CD4-positive, alpha-beta T cell treated with Interleukin-10 for 1 hour (primary cell): ENCODE measurements around the gene AFP.

Source experiments
- DNase-seq: peaks from one replicate; pipeline ENCODE4 v3.0.0-alpha.2; 2020

The AFP gene

DNA sequence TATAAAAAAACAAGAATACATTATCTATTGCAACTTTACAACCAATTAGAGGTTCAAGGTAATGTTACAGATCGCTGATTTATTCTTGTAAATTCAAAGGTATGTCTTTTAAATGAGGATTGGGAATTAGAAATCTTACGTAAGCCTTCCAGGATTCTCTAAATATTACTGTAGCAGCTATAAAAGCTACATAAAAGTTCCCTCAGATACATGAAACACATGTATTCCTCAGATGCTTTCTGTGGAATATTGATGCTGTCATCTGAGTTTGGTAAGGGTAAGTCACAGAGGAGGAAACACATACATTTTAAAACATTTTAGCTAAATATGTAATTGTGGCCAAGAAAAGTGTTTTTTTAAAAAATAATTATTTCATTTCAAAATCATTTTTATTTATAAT is 3.4 kb downstream of the AFP start:
- DNase-seq: no peak

DNA sequence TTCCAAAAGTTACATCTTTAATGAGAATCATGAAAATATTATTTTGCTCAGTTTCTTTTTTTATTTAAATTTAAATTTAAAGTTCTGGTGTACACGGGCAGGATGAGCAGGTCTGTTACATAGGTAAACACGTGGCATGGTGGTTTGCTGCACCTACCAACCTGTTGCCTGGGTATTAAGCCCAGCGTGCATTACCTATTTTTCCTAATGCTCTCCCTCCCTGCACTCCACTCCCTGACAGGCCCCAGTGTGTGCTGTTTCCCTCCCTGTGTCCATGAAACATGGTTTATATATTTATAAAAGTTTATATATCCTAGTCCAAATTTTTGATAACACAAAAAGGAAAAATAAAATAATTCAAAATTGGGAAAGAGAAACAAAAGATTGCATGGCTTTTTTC is 4.0 kb downstream of the AFP start:
- DNase-seq: no peak

DNA sequence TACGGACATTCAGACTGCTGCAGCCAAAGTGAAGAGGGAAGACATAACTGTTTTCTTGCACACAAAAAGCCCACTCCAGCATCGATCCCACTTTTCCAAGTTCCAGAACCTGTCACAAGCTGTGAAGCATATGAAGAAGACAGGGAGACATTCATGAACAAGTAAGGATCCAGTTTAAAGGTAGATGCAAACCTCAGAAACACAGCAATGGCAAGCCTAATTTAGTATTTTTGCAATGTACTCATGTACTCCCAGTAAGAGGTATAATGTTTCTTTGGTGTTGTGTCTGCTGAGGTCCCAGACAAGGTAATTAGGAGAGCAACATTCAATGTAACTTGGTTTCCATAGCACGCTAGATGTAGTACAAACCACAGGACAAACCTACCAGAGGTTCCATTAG is 4.6 kb downstream of the AFP start:
- no peak for DNase-seq

DNA sequence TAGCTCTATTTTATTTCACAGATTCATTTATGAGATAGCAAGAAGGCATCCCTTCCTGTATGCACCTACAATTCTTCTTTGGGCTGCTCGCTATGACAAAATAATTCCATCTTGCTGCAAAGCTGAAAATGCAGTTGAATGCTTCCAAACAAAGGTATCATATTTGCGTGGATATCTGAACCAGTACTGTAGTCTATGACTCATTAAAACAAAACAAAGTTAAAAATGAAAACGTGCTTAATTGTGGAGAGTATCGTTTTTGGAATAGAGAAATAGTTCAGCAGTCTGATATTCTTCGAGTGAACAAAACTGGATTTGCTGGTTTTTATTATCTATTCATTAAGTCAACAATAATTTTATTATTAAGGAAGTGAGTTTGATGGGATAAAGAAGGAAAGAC is 6.3 kb downstream of the AFP start:
- DNase-seq: no peak

DNA sequence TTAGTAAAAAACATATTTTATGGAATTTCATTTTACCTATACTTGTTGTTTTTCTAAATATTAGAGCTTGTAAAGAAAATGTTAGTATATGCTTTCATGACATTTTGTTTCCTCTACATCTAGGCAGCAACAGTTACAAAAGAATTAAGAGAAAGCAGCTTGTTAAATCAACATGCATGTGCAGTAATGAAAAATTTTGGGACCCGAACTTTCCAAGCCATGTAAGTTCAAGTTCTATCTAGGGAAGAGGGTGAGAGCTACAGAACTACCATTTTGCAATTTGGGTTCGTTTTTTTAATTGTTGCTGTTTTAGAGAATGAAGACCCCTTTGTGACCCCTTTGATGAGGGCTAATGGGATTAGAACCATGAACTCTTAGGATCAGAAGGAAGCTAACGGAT is 7.2 kb downstream of the AFP start:
- no peak for DNase-seq

DNA sequence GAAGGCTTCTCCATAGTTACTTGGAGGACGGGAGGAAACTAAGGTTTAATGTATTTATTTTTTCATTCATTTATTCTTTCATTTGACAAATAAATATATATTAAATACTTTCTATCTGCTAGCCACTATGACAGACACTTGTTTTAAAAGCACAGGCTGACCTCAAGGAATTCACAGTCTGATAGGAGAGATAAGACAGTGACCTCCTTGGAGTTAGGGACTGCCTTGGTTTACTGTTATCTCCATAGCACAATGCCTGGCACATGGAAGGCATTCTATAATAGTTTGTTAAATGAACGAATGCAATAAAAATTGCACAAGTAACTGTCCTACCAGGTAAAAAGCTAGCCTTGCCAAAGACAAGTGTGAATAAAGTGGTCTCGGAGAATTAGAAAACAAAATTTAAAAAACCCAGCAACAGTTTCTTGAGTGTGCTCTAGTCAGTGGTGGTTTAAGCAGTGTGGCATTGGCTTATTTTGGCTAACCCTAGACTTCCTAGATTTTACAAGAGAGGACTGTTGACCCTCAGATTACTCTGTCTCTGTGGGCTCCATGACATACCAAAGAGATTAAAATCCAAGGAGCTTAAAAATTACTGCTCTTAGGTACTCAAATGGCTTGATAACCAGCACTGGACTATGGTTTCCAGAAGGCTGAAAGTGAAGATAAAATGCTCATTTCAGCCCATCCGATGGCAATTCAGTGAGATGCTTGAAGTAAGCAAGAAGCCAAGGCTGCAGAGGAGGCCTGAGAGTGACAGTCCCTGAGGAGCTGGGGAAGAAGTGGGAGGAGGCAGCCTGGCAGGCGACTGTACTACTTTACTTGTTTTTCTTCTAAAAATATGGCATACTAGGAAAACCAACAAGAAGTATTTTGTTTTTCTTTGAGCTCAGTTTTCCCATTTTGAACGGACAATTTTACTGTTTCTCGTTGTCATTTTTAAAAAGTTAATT is 9.6 kb downstream of the AFP start:
- DNase-seq: no peak

DNA sequence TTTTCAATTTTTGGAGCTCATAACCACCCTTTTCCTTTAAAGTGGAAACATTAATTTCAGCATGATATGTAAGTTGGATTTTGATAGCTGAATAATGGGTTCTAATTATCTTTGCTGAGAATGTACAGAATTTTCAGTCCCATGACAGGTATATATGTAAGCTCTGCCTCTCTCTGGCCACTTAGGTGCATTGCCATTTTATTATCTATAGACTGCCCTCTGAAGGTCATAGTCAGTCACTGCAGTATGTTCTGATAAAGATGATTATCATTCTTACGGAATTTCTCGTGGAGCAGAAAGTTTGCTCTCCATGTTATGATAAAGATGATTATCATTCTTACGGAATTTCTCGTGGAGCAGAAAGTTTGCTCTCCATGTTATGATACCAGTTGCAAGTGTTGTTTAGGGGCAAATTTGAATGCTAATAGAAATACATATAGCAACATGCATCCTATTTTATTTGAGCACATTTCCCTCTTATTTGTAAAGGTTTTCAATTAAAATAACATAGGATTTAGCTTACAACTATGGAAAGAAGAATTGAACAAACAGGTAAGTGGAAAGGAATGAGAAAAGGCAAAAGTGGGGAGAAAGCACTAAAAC is 10.4 kb downstream of the AFP start:
- peak; percentile 28 for DNase-seq

DNA sequence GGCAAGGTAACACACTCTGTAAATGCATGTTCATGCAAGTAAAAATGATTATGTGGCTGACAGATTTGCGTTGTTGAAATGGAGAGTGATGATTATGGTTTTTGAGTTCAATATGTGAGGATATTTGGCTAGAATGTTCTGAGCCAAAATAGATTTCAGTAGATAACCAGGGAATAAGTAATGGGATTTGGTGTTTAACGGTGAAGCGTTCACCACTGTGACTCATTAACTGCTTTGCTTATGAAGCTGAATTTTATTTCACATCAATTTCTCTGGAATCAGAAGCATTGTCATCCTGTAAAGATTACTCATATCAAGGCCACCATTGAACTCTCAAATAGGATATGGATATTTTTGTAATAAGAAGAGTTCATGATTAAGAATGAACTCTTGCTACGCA is 11.7 kb downstream of the AFP start:
- DNase-seq: no peak

- no peak for DNase-seq
Observed at GRCh38 chr4:73448448-73449203, 12.6 kb downstream of the AFP start.

- no peak for DNase-seq
Observed at GRCh38 chr4:73450398-73451004, 14.5 kb downstream of the AFP start.

- no peak for DNase-seq
Observed at GRCh38 chr4:73451404-73451803, 15.4 kb downstream of the AFP start.

- no peak for DNase-seq
Observed at GRCh38 chr4:73451981-73452747, 16.1 kb downstream of the AFP start.

DNA sequence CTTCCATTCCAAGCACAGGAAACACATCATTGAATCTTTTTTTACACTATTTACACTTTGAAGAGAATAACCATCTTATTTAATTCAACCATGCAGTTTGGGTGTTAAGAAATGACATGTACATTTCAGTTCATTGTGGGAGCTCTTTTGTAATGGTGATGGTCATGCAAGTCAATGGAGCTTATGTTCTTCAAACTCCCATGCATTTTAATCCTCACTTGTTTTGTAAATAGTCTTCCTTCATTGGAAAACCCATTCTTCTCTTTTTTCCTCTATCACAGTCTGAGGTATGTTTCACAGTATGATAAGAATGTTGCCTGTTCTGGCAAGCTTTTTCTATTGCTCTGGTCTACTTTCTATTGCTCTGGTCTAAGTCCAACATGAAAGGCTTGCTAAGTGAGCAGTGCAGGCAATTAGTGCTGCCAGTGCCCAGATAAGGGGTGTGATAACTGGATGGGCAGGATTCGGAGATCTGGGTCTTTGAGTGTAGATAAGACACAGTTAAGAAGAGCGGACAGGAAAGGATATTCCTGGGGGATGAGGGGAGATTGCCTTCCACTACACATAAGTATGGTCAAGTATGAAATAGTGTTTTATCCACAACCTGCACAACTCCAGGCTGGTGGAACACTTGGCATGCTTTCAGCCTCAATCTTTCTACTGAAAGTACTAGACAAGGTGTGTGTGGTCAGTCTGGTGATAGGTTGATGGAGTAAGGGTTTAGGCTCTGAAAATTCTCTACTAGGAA is 17.1 kb downstream of the AFP start:
- DNase-seq: no peak

GRCh38 chr4:73453701-73454005 is 17.6 kb downstream of the AFP start:
- DNase-seq: no peak

- no peak for DNase-seq
Observed at GRCh38 chr4:73454920-73455319, 18.9 kb downstream of the AFP start.

DNA sequence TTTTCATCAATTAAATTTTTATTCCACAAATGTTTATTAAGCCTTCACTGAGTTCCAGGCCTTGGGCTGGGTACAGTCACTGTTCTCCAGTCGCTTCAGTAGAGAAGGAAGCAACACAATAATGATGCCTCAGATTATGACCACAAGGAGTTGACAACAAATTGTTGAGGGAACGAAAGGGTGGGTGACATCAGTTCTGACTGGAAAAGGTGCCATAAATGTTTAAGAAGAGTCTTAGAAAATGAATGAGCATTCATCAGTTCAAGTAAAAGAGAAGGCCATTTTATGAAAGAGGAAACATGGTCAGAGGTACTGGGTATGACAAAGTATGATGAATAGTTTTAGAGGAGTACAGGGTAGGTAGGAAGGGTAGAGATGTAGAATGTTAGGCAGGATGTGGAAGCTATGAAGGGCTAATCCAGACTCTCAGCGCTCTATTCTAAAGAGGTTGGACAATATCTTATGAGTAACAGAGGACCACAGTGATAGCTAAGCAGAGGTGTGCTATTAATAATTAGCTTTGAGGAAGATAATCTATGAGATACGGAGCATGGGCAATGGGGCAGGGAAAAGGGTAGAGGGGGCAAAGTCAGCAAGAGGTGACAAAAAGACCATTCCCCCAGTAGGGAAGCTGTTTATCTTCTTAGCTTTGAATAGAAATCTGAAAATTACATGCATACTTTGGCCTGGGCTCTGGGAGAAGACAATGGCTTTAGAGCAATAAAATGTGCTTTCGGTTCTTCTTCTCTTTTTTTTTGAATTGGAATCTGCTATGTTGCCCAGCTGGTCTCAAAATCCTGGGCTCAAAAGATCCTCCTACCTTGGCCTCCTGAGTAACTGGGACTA is 20.4 kb downstream of the AFP start:
- DNase-seq: no peak

DNA sequence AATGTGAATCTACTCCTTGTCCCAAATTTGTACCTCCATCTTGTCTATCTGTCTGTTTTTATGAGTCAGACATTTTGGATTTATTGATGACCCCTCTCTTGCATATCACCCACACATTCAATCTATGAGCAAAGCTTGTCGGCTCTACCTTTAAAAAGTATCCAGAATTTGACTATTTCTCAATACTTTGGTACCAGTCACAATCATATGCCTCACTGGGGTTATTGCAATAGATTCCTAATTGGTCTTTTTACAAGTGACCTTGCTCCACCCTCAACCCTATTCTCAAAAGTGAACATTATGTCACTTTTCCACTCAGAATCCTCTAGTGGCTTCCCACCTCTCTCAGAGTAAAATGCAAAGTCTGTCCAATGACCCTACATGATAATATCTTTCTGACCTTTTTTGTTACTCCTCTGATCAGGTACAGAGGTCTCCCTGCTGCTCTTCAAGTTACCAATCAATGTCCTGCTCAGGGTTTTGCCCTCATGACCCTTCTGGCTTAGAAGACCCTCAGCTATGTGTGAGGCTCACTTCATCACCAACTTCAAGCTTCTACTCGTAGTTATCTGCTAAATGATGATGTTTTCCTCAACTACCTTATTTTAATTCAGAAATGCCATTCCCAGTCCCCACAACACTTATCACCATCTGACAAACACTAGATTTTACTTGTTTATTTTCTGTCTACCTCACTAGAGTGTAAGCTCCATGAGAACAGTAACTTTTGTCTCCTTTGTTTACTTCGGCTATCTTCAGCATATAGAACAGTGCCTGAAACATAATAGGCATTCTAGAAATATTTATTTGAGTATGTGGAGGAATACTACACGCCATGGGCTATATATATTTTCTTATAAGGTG is 22.4 kb downstream of the AFP start:
- DNase-seq: no peak

DNA sequence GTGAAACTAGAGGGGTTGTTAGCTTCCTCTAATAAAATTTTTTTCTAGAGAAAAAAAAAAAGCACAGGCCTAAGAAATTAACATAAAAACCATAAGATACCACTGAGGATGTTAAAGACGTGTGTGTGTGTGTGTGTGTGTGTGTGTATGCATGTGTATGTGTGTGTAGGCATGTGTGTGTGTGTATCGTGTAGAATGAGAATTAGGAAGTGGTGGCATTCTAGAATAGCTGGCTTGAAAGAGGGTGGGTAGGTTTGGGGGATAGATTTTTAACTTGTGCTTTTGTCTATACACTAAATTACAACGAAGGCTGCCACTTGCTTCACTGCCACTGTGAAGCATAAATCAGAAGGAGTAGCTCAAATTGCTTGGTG is 23.0 kb downstream of the AFP start:
- DNase-seq: no peak

DNA sequence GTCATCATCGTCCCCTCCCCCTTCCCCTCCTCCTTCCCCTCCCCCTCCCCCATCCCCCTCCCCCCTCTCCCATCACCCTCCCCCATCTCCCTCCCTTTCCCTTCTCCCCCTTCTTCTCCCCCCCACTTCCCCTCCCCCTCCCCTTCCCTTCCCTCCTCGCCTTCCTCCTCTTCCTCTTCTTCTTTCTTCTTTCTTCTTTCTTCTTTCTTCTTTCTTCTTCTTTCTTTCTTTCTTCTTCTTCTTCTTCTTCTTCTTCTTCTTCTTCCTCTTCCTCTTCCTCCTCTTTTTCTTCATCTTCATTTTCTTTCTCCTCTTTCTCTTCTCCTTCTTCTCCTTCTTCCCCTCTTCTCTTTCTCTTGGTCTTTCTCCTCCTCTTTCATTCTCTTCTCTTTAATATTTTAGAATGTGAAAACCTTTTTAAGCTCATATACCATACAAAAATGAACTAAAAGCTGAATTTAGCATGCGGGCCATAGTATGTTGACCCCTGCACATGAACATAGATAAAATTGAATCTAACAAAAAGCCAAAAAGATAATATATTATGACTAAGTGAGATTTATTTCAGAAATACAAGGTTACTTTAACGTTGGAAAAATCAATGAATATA is 25.0 kb downstream of the AFP start:
- DNase-seq: no peak

GRCh38 chr4:73468170-73468569 is 32.1 kb downstream of the AFP start:
- no peak for DNase-seq
